Endothelial cell of umbilical vein (primary cell): ENCODE measurements around the gene NCAPG2. TPM values are rescaled to one million over a fixed set of nuclear protein-coding genes. Genes with fewer than 3 reads are reported as not detected.

Experiments
- BruUV-seq: library from RNA; stranded (reverse); fragments of 400-500 nt; replicated peaks from 2 replicates; lab custom pipeline; 2021; lab: Mats Ljungman, UMichigan
- CTCF ChIA-PET: fragments of 300-600, 350-600 bp; sonication (Branson Sonifier 250); formaldehyde crosslinking; loops from one replicate; lab custom pipeline; 2021; ENCODE audit warnings: antibody characterized with exemption, inconsistent platforms; lab: Charles Lee
- POLR2A ChIA-PET: fragments of 300-600, 350-600 bp; sonication (Branson Sonifier 250); formaldehyde crosslinking; loops from one replicate; lab custom pipeline; 2021; ENCODE audit warnings: antibody characterized with exemption, inconsistent platforms; lab: Charles Lee
- DNase-seq: peaks from one replicate; pipeline ENCODE4 v3.0.0-alpha.2; 2011; ENCODE audit warnings: low read depth, low spot score
- FAIRE-seq: peaks from 2 replicates; lab custom pipeline; 2011; peaks lifted over from hg19 to GRCh38; lab: Jason Lieb, UNC
- H2AFZ ChIP-seq: 2 replicates; pipeline ENCODE4 v1.6.0; 2012; ENCODE audit warnings: low read depth, low read length, control low read depth, inconsistent platforms
- H3K27ac ChIP-seq: 2 replicates; pipeline ENCODE4 v1.5.1; 2011; ENCODE audit warnings: low read depth, mild to moderate bottlenecking, control low read depth, low read length, moderate library complexity; ENCODE audit not compliant: insufficient read depth
- H3K27me3 ChIP-seq, 2 experiments: 2 replicates each; pipeline versions ENCODE4 v1.6.0 to v1.6.1; 2011; ENCODE audit warnings: low read length in 2 of 2, mixed read lengths in 1 of 2; ENCODE audit not compliant: control insufficient read depth in 2 of 2, insufficient read depth in 2 of 2
- H3K36me3 ChIP-seq, 2 experiments: 2 replicates in 1 of 2; 3 replicates in 1 of 2; pipeline ENCODE4 v1.5.1; 2011; ENCODE audit warnings: low read length in 2 of 2, mild to moderate bottlenecking in 1 of 2, moderate library complexity in 1 of 2; ENCODE audit not compliant: control insufficient read depth in 2 of 2, insufficient read depth in 2 of 2; ENCODE audit errors: extremely low read depth in 1 of 2
- H3K4me1 ChIP-seq: 3 replicates; pipeline ENCODE4 v1.5.1; 2011; ENCODE audit warnings: mild to moderate bottlenecking, low read length; ENCODE audit not compliant: control insufficient read depth, insufficient read depth; ENCODE audit errors: extremely low read depth
- H3K4me2 ChIP-seq: 2 replicates; pipeline ENCODE4 v1.6.1; 2011; ENCODE audit warnings: low read length, control low read depth, mixed read lengths; ENCODE audit not compliant: insufficient read depth
- H3K4me3 ChIP-seq, 3 experiments: fragments of 200-600 bp in 1 of 3; sonication (generic), shearing (Covaris generic) in 1 of 3; replicated peaks in 1 of 3; 2 replicates each; pipeline ENCODE4 v1.5.1; 2011 to 2016; ENCODE audit warnings: control low read depth in 3 of 3, low read length in 3 of 3, mild to moderate bottlenecking in 2 of 3, inconsistent platforms in 1 of 3, low read depth in 1 of 3, moderate library complexity in 1 of 3; ENCODE audit not compliant: insufficient read depth in 1 of 3
- H3K79me2 ChIP-seq: 2 replicates; pipeline ENCODE4 v1.6.0; 2012; ENCODE audit warnings: low read length, inconsistent platforms; ENCODE audit not compliant: control insufficient read depth, insufficient read depth
- H3K9ac ChIP-seq: replicated peaks from 2 replicates; pipeline ENCODE3; 2011; ENCODE audit warnings: low read length, control low read depth; ENCODE audit not compliant: insufficient read depth; ENCODE audit errors: extremely low read depth
- H3K9me1 ChIP-seq: replicated peaks from 3 replicates; pipeline ENCODE4 v1.6.0; 2011; ENCODE audit warnings: mild to moderate bottlenecking, low read length; ENCODE audit not compliant: control insufficient read depth, insufficient read depth; ENCODE audit errors: extremely low read depth
- H3K9me3 ChIP-seq: replicated peaks from 2 replicates; pipeline ENCODE4 v1.5.1; 2012; ENCODE audit warnings: low read length, inconsistent platforms; ENCODE audit not compliant: control insufficient read depth, insufficient read depth
- H4K20me1 ChIP-seq: replicated peaks from 2 replicates; pipeline ENCODE3; 2011; ENCODE audit warnings: mild to moderate bottlenecking, low read length; ENCODE audit not compliant: control insufficient read depth, insufficient read depth; ENCODE audit errors: extremely low read depth
- CTCF ChIP-seq, 2 donors: IDR thresholded peaks; 1 replicate in 1 of 2; 2 replicates in 1 of 2; pipeline ENCODE4 v1.5.1; 2011; ENCODE audit warnings: low read length in 2 of 2, mild to moderate bottlenecking in 2 of 2, moderate library complexity in 2 of 2, control low read depth in 1 of 2, inconsistent platforms in 1 of 2, low read depth in 1 of 2; ENCODE audit not compliant: insufficient read depth in 1 of 2; ENCODE audit errors: extremely low read depth in 1 of 2
- EZH2 ChIP-seq: IDR thresholded peaks from 2 replicates; pipeline ENCODE4 v1.6.1; 2012; ENCODE audit warnings: borderline replicate concordance, low read depth, mild to moderate bottlenecking, moderate library complexity, low read length, inconsistent platforms; ENCODE audit not compliant: severe bottlenecking
- FOS ChIP-seq: IDR thresholded peaks from 2 replicates; pipeline ENCODE4 v1.6.1; 2011; ENCODE audit warnings: mild to moderate bottlenecking, low read length, moderate library complexity, borderline replicate concordance; ENCODE audit not compliant: insufficient read depth
- GATA2 ChIP-seq: IDR thresholded peaks from 2 replicates; pipeline ENCODE4 v1.7.0; 2011; ENCODE audit warnings: low read depth, mild to moderate bottlenecking, moderate library complexity, mixed read lengths, low read length; ENCODE audit not compliant: insufficient read length, insufficient read depth
- JUN ChIP-seq: IDR thresholded peaks from 2 replicates; pipeline ENCODE4 v1.6.1; 2011; ENCODE audit warnings: borderline replicate concordance, low read depth; ENCODE audit not compliant: insufficient read length, insufficient read depth
- MAX ChIP-seq: IDR thresholded peaks from 2 replicates; pipeline ENCODE4 v1.6.1; 2011; ENCODE audit not compliant: insufficient read depth, insufficient read length
- MYC ChIP-seq: IDR thresholded peaks from one replicate; pipeline ENCODE4 v1.6.1; 2011; ENCODE audit warnings: mild to moderate bottlenecking, low read depth, low read length
- POLR2A ChIP-seq: IDR thresholded peaks from 2 replicates; pipeline ENCODE4 v1.6.1; 2012; ENCODE audit warnings: low read depth, mild to moderate bottlenecking, control low read depth, low read length
- POLR2AphosphoS5 ChIP-seq: IDR thresholded peaks from 2 replicates; pipeline ENCODE4 v1.6.1; 2012; ENCODE audit warnings: low read depth, mild to moderate bottlenecking, control low read depth, low read length, moderate library complexity; ENCODE audit not compliant: insufficient read depth
- dilution Hi-C: fragments of 300-500 bp; cut with MboI; formaldehyde crosslinking; loops from one replicate; pipeline ENCODE4 v1.15.0; 2019; ENCODE audit warnings: low sequenced_read_pairs; ENCODE audit not compliant: extremely low pct_ligation_motif_present
- intact Hi-C: fragments of 100-400 bp; cut with micrococcal nuclease; formaldehyde crosslinking; loops from one replicate; pipeline ENCODE4 v1.10.0; 2022
- polyA plus RNA-seq, 4 experiments: library from polyadenylated mRNA; depleted of rRNA in 3 of 4; stranded (reverse) in 3 of 4; unstranded in 1 of 4; fragments of >200 nt; gene quantifications; 2 replicates each; pipeline versions ENCODE4 v1.2.1 to v1.2.3, GENCODE V29; 2011 to 2012; ENCODE audit warnings: missing spikeins in 1 of 4
- total RNA-seq: library from RNA; stranded (reverse); gene quantifications from 2 replicates; pipeline ENCODE4 v1.2.3, GENCODE V29; 2021

Gene NCAPG2
- total and polyA plus RNA-seq, 2 donors (not counting 3 experiments of a cell fraction or from before 2014, with no cell fraction given), result 19.2 to 62.3 TPM

- intact Hi-C loops, result no loop called here
- Histone ChIP-seq H3K4me2 (no peak overlapping the region), H2AFZ (no peak overlapping the region), H3K36me3 (peaks cover 1 to 3% of the 10 kb centered on the region in 2 experiments), H4K20me1 (no peaks in the 10 kb centered on the region), H3K27me3 (no peaks in the 10 kb centered on the region), H3K79me2 (no peaks in the 10 kb centered on the region), H3K9ac (no peak overlapping the region), H3K9me3 (no peaks in the 10 kb centered on the region), H3K4me1 (no peaks in the 10 kb centered on the region), H3K4me3 (no peak overlapping the region), H3K9me1 (no peaks in the 10 kb centered on the region), H3K27ac (no peak overlapping the region)
- no peak for TF ChIP-seq JUN
- TF ChIP-seq CTCF (IDR thresholded peaks at IDR 0.05; ENCODE audit: extremely low read depth in 1 of 2, insufficient read depth in 1 of 2, low read depth in 1 of 2, low read length in 2 of 2), result no peak
- no peak for TF ChIP-seq MYC
- no peak for TF ChIP-seq GATA2
- no peak for TF ChIP-seq FOS
- TF ChIP-seq EZH2, result no peak
- TF ChIP-seq POLR2AphosphoS5, result no peak
- no peak for TF ChIP-seq POLR2A
- no peak for TF ChIP-seq MAX
- CTCF ChIA-PET, result interaction anchor here (0.6 to 0.7 kb wide), 2 partner anchors 13 to 83 kb away, joined by 3 read pairs; no protein-coding TSS in a partner anchor
- dilution Hi-C loops, result no loop called here
- POLR2A ChIA-PET, result no interaction called here
- FAIRE-seq, result no peak
- DNase-seq, result no peak
- no TSS peak for BruUV-seq
Observed at GRCh38 chr7:158728911-158729645, 24.5 kb upstream of the NCAPG2 start.
